Testis (tissue), 2 donors: ENCODE measurements around the gene MSI2.

Experiments used
- CTCF ChIP-seq, 3 experiments: fragments of 450-650 bp in 2 of 3; fragments of 200-600 bp in 1 of 3; sonication (generic) in 1 of 3; IDR thresholded peaks; one replicate each; pipeline ENCODE4 v1.5.1; 2016 to 2019; ENCODE audit warnings: antibody characterized with exemption in 3 of 3, mild to moderate bottlenecking in 2 of 3, moderate library complexity in 1 of 3
- POLR2A ChIP-seq: fragments of 450-650 bp; IDR thresholded peaks from one replicate; pipeline ENCODE4 v1.6.1; 2017; ENCODE audit warnings: antibody characterized with exemption, mild to moderate bottlenecking, moderate library complexity

GRCh38 chr17:57207396-57207795 is 48.9 kb upstream of the MSI2 start:
- no peak for TF ChIP-seq CTCF (IDR thresholded peaks at IDR 0.05)
- TF ChIP-seq POLR2A: no peak
